Kidney epithelial cell (primary cell): ENCODE data around the gene MXD3. TPM values are rescaled to one million over a fixed set of nuclear protein-coding genes. Genes with fewer than 3 reads are reported as not detected.

Experiments used
- DNase-seq: peaks from one replicate; pipeline ENCODE4 v3.0.0-alpha.2; 2010; ENCODE audit warnings: low read depth
- H3K27me3 ChIP-seq: 2 replicates; pipeline ENCODE4 v1.6.0; 2011; ENCODE audit warnings: low read length; ENCODE audit not compliant: control insufficient read depth, insufficient read depth
- H3K36me3 ChIP-seq: 2 replicates; pipeline ENCODE4 v1.5.1; 2011; ENCODE audit warnings: low read length; ENCODE audit not compliant: control insufficient read depth, insufficient read depth
- H3K4me3 ChIP-seq: 2 replicates; pipeline ENCODE4 v1.5.1; 2011; ENCODE audit warnings: low read depth, mild to moderate bottlenecking, control low read depth, low read length
- total RNA-seq: library from RNA; depleted of rRNA; stranded (reverse); fragments of >200 nt; gene quantifications from 2 replicates; pipeline ENCODE4 v1.2.3, GENCODE V29; 2015
- TF ChIP-seq, protein P1 (sequence below): IDR thresholded peaks from 2 replicates; pipeline ENCODE4 v1.5.1; 2011; ENCODE audit warnings: mild to moderate bottlenecking, moderate library complexity, low read length, control low read depth, inconsistent platforms; ENCODE audit not compliant: insufficient read depth, poor library complexity, severe bottlenecking

MXD3 gene
- total RNA-seq, 1 donor from 2014 or later, result 6.6 TPM

DNA sequence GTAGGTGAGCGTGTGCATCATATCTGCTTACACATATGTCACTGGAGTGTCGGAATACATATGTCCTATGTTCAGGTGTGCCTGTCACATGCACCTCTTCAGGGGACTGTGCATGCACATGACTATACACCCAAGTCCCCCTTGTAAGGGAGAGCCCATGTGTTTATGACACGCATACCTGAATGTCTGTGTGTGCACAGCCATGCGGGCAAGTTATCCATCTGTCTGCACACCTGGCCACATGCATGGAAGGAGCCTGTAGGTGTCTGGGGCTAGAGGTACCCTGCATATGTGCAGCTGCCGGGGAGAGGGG is 45.4 kb upstream of the MXD3 start:
- Histone ChIP-seq H3K27me3 (peaks cover 2% of the 10 kb centered on the region), H3K4me3 (no peak overlapping the region), H3K36me3 (no peaks in the 10 kb centered on the region)
- TF ChIP-seq, protein P1, sequence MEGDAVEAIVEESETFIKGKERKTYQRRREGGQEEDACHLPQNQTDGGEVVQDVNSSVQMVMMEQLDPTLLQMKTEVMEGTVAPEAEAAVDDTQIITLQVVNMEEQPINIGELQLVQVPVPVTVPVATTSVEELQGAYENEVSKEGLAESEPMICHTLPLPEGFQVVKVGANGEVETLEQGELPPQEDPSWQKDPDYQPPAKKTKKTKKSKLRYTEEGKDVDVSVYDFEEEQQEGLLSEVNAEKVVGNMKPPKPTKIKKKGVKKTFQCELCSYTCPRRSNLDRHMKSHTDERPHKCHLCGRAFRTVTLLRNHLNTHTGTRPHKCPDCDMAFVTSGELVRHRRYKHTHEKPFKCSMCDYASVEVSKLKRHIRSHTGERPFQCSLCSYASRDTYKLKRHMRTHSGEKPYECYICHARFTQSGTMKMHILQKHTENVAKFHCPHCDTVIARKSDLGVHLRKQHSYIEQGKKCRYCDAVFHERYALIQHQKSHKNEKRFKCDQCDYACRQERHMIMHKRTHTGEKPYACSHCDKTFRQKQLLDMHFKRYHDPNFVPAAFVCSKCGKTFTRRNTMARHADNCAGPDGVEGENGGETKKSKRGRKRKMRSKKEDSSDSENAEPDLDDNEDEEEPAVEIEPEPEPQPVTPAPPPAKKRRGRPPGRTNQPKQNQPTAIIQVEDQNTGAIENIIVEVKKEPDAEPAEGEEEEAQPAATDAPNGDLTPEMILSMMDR, result no peak
- DNase-seq, result no peak

DNA sequence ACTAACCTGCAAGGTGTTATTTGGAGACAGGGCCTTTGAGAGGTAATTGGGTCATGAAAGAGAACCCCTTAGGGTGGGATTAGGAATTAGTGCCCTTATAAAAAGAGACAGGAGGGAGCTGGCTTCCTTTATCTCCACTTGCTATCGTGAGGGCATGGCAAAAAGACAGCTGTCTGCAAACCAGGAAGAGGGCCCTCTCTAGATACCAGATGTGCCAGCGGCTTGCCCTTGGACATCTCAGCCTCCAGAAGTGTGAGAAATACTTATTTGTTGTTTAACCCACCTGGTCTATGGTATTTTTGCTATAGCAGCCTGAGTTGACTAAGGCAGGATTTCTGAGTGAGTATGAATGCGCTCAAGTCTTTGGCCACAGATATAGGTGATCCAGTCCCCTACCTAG is 45.0 kb upstream of the MXD3 start:
- TF ChIP-seq, protein P1, result no peak
- H3K4me3 ChIP-seq, result no peak overlapping the region
- peaks cover 2% of the 10 kb centered on the region for H3K27me3 ChIP-seq
- no peak for DNase-seq
- no peaks in the 10 kb centered on the region for H3K36me3 ChIP-seq

DNA sequence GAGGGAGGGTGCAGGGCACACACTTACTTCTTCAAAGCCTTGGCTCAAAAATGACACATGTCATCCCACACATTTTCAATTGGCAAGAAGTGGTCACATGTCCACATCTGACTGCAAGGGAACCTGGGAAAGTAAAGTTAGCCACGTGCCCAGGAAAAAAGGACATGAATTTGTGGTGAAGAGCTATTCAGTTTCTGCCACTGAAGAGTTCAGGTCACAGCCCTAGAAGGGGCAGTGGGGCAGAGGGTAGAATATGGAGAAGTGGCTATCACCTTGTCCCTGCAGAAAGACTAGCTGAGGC is 44.1 kb upstream of the MXD3 start:
- Histone ChIP-seq H3K36me3 (no peaks in the 10 kb centered on the region), H3K27me3 (peaks cover 2% of the 10 kb centered on the region), H3K4me3 (no peak overlapping the region)
- TF ChIP-seq, protein P1, result no peak
- no peak for DNase-seq

DNA sequence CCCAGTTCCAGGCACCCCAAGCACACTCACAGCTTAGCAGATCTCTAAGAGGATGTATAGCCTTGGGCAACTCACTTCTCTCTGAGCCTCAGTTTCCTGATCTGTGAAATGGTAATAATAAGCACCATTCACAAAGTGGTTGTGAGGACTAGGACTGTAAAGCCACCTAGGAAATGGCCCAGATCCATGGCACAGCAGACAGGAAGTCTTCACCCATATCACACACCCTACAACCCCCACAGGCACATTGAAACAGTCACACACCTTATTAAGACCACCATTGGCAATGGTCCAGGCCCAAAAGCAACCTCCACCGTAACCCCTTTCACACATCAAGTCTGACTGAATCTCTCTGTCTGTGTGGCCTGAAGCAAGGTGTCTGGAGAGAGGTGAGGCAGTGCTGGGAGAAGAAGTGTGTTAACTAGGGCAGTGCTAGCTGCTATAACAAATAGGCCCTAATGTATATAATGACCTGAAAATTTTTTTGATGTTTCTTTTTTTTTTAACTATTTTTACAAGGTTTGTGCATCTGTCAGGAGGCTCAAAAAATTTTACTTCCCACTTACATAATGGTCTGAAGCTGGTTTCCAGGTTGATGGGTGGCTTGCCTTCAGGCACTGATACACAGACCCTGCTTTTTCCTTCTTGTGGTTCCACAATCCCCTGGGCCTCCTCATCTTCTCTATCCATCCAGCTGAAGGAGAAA is 43.6 kb upstream of the MXD3 start:
- TF ChIP-seq, protein P1, result no peak
- Histone ChIP-seq H3K36me3 (no peaks in the 10 kb centered on the region), H3K27me3 (peaks cover 2% of the 10 kb centered on the region), H3K4me3 (no peak overlapping the region)
- no peak for DNase-seq

DNA sequence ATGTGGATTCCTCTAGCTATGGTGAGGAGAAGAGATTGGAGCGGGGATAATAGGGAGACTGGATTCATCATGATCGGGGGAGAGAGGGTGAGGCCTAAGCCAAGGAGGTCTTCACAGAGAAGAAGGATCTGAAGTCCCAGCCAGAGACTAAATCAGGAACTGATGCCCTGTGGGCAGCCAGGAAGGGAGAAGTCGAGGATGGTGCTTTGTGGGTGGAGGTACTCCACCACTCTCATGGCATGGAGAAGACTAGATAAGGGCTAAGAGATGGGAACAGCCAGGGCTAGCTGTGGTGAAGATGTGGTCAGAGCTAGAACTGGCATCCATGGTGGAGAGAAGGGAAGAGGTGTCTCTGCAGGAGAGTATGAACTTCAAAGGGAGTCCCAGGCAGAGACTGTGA is 43.0 kb upstream of the MXD3 start:
- TF ChIP-seq, protein P1, result no peak
- DNase-seq, result no peak
- Histone ChIP-seq H3K36me3 (no peaks in the 10 kb centered on the region), H3K4me3 (no peak overlapping the region), H3K27me3 (peaks cover 2% of the 10 kb centered on the region)

DNA sequence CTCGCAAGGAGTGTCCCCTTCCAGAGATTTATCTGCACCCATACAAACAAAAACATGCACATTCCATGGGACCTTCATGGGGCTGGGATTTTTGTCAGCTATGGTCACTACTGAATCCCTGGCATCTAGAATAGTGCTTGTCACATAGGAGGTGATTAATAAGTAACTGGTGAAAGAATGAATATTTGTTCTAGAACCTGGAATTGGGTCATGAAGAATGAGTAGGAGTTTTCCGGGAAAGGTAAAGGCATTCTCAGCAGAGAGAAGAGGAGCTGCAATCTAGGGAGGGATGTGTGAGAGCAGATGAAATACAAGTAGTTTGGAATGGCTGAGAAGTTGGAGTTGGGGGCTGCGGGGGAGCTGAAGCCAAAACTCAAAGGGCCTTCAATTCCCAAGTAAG is 42.6 kb upstream of the MXD3 start:
- no peak for DNase-seq
- H3K27me3 ChIP-seq, result peaks cover 2% of the 10 kb centered on the region
- no peak overlapping the region for H3K4me3 ChIP-seq
- H3K36me3 ChIP-seq, result no peaks in the 10 kb centered on the region
- TF ChIP-seq, protein P1, result no peak
